ENCODE measurements around the gene ARMH1. TPM values are rescaled to one million over a fixed set of nuclear protein-coding genes. Genes with fewer than 3 reads are reported as not detected.
A peak's percentile ranks its signal among the peaks of the same experiment; 100 is the strongest.

The ARMH1 gene
- total and polyA plus RNA-seq, 2 donors from 2014 or later: 3.4 to 3.9 TPM

- Histone ChIP-seq H3K36me3 (ENCODE audit: control insufficient read depth in 2 of 3, insufficient read depth in 3 of 3, low read length in 3 of 3) (no peaks in the 10 kb centered on the region), H3K9ac (ENCODE audit: low read length in 3 of 3) (no peak overlapping the region), H3K4me1 (ENCODE audit: control insufficient read depth in 2 of 3, insufficient read depth in 2 of 3, low read depth in 1 of 3, low read length in 3 of 3) (peaks cover 0 to 40% (median 23%) of the 10 kb centered on the region in 3 donors), H3K27ac (ENCODE audit: low read depth in 2 of 2, low read length in 2 of 2) (no peak overlapping the region), H3K9me3 (ENCODE audit: control insufficient read depth in 2 of 3, insufficient read depth in 1 of 3, low read length in 3 of 3) (no peaks in the 10 kb centered on the region), H3K27me3 (ENCODE audit: control insufficient read depth, insufficient read depth, low read length) (no peaks in the 10 kb centered on the region), H3K4me3 (ENCODE audit: low read length in 3 of 3) (no peak overlapping the region)
- DNase-seq (no peak), FAIRE-seq (no peak)
- intact Hi-C loops (cut with DNase I): no loop called here
- no peak for TF ChIP-seq CTCF (IDR thresholded peaks at IDR 0.05; ENCODE audit: borderline replicate concordance, extremely low read depth, insufficient read depth)
Measured at GRCh38 chr1:44678120-44678519, 3.6 kb downstream of the ARMH1 start.

GRCh38 chr1:44678626-44679025 is 4.1 kb downstream of the ARMH1 start:
- no peaks in the 10 kb centered on the region for H3K27me3 ChIP-seq (ENCODE audit: control insufficient read depth, insufficient read depth, low read length)
- H3K4me3 ChIP-seq (ENCODE audit: low read length in 3 of 3): no peak overlapping the region
- no peak for TF ChIP-seq CTCF (IDR thresholded peaks at IDR 0.05; ENCODE audit: borderline replicate concordance, extremely low read depth, insufficient read depth)
- no peaks in the 10 kb centered on the region for H3K9me3 ChIP-seq (ENCODE audit: control insufficient read depth in 2 of 3, insufficient read depth in 1 of 3, low read length in 3 of 3)
- DNase-seq (peak in 1 of 5 donors; percentile 41), FAIRE-seq (no peak)
- peaks cover 0 to 35% (median 18%) of the 10 kb centered on the region in 3 donors for H3K4me1 ChIP-seq (ENCODE audit: control insufficient read depth in 2 of 3, insufficient read depth in 2 of 3, low read depth in 1 of 3, low read length in 3 of 3)
- intact Hi-C loops (cut with DNase I): no loop called here
- no peaks in the 10 kb centered on the region for H3K36me3 ChIP-seq (ENCODE audit: control insufficient read depth in 2 of 3, insufficient read depth in 3 of 3, low read length in 3 of 3)
- no peak overlapping the region for H3K9ac ChIP-seq (ENCODE audit: low read length in 3 of 3)
- H3K27ac ChIP-seq (ENCODE audit: low read depth in 2 of 2, low read length in 2 of 2): no peak overlapping the region

GRCh38 chr1:44679468-44679867 is 5.0 kb downstream of the ARMH1 start:
- no peak overlapping the region for H3K4me3 ChIP-seq (ENCODE audit: low read length in 3 of 3)
- DNase-seq (no peak), FAIRE-seq (no peak)
- H3K4me1 ChIP-seq (ENCODE audit: control insufficient read depth in 2 of 3, insufficient read depth in 2 of 3, low read depth in 1 of 3, low read length in 3 of 3): peaks cover 0 to 35% (median 18%) of the 10 kb centered on the region in 3 donors
- TF ChIP-seq CTCF (IDR thresholded peaks at IDR 0.05; ENCODE audit: borderline replicate concordance, extremely low read depth, insufficient read depth): no peak
- intact Hi-C loops (cut with DNase I): no loop called here
- no peak overlapping the region for H3K27ac ChIP-seq (ENCODE audit: low read depth in 2 of 2, low read length in 2 of 2)
- no peaks in the 10 kb centered on the region for H3K36me3 ChIP-seq (ENCODE audit: control insufficient read depth in 2 of 3, insufficient read depth in 3 of 3, low read length in 3 of 3)
- no peaks in the 10 kb centered on the region for H3K27me3 ChIP-seq (ENCODE audit: control insufficient read depth, insufficient read depth, low read length)
- no peaks in the 10 kb centered on the region for H3K9me3 ChIP-seq (ENCODE audit: control insufficient read depth in 2 of 3, insufficient read depth in 1 of 3, low read length in 3 of 3)
- no peak overlapping the region for H3K9ac ChIP-seq (ENCODE audit: low read length in 3 of 3)
